NCI-H345 (cell line): ENCODE results near the gene ZNF385B.
"Not testable (repeated sequence)": the region's sequence is repeated elsewhere in the genome, so short reads cannot be mapped to it uniquely, and the experiment has no call there.

Source experiments
- DNase-seq: peaks from one replicate; lab custom pipeline; 2025; lab: John Stamatoyannopoulos, UW

ZNF385B gene

DNA sequence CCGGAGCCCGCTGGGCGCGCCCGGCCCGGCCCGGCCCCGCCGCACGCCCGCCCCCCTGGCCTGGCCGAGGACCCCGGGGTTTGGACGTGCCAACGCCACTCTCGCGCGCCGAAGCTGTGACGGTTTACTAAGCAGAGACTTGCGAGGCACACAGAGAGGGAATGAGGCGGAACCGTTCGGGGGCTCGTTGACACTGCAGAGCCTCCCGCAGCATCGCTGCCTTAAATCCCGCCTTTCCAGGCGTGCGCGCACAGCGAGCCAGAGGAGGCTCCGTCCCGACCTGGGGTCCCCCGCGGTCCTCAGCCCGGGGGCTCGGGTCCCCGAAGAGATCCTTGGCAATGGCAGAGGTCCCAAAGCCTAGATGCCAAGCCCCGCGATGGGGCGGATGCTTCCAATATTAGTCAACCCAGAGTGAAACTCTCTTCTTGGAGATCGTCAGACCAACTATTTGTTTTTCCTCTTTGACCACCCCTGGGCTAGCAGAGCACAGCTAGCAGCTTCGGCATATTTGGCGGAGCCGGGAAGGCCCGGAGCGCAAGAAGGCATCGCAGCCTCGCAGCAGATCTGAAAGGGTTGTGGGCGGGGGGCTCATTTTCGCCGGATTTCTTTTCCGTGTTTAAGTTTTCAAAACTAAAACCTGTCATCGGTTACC is at the start of gene ZNF385B:
Gene ZNF385B, minus strand, starts transcription at position 197 of the 652 bp plus-strand sequence.
- DNase-seq: peak; percentile 54

DNA sequence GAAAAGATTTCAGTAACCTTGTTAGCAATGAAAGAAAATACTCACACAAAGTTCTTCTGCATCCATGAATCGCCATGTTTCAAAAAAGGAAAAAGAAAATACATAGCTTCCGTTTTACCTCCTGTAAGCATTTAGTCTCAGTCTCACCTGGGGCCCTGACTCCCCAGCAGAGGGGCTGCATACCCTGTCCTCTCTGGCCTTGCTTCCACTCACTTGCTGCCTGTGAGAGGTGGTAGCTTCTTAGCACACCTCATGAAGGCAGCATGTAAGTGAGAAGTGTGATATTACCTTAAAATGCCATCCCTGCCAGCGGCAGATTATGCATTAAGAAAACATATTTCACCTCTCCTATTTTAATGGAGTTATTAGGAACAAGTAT is 49.3 kb upstream of the ZNF385B start:
- no peak for DNase-seq

DNA sequence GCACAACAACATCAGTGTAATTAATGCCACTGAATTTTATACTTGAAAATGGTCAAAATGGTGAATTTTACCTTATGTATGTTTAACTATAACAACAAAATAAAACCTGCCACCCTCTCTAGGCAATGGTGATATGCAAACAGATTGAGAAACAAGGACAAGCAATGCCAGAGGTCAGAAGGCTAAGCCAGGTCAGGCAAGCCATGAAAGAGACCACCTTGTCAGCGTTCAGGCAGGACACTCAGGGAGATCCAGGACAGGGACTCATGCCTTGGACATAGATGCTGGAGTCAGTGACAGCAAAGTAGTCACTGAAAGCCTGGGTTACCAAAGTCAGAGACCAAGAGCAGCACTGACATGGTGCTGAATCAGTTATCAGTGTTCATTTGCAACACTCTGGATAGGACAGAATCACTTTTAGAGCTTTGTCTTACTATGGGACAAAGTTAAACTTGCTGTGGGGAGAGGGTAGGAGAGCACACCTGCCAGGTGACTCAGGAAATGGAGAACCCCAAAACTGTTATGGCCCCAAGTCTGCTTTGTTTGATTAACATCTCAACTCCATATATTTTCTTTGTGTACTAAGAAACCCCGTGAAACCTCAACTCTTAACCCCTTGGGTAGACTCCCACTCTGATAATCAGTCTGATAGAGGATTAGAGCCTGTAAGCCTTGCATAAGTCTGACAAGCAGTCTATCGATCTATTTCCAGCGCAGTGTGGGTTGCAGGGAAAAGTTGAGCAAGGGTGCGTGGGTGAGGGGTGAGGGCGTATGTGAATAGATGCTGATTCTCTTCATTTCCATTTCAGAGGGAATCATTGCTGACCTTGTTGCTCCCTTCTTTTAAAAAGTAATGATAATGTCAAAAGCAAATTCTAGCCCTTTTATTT is 48.7 kb upstream of the ZNF385B start:
- no peak for DNase-seq

DNA sequence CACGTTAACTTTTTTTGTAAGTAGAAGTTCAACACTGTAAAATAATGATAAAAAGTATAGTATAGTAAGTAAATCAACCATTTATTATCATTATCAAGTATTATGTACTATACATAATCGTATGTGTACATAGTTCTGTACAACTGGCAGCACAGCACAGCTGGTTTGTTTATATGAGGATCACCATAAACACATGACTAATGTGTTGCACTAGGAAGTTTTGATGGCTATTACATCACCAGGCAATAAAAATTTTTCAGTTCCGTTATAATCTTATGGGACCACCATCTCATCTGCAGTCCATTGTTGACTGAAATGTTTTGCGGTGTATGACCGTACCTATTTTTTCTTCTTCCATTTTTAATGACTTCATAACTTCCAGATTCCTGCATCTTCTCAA is 39.2 kb upstream of the ZNF385B start:
- no peak for DNase-seq

DNA sequence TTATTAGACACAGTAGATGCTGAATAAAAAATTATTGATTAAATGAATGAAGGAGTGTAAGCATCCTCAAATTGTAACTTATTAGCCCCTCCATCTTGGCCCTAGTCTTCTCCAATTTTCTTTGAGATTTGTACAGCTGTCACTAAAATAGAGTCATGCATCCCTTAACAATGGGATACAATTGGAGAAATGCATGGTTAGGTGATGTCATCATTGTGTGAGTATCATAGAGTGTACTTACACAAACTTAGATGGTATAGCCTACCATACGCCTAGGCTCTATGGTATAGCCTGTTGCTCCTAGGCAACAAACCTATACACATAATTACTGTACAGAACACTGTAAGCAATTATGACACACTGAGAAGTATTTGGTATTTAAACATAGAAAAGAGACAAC is 38.3 kb upstream of the ZNF385B start:
- no peak for DNase-seq

DNA sequence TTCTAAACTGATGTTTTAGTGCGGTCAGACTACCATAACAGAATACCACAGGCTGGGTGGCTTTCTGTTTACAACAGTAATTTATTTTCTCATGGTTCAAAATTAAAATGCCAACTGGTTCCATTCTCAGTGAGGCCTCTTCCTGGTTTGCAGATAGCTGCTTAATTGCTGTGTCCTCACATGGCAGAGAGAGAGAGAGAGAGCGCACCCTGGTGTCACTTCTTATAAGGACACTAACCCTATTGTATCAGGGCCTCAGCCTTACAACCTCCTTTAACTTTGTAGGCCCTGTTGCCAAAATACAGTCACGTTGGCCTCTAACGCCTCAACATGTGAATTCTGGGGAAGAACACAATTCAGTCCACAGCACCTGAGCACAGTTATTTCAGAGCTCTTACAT is 37.5 kb upstream of the ZNF385B start:
- peak; percentile 8 for DNase-seq

DNA sequence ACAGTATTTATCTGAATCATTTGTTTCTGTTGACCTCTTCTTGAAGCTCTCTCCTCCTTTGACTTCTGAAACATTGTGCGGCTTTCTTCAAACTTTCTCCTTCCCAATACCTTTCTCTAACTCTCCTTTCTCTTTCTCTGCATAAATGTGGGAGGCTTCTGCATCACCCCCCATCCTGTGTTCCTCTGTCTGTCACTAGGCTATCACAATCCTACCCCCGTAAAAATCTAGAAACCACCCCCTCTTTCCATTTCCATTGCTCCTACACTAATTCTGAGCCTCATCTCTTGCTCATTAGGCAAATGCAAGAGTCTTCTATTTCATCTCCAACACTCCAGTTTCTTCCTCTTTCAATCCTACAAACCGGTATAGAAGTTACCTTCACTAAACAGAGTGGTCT is 32.2 kb upstream of the ZNF385B start:
- no peak for DNase-seq

DNA sequence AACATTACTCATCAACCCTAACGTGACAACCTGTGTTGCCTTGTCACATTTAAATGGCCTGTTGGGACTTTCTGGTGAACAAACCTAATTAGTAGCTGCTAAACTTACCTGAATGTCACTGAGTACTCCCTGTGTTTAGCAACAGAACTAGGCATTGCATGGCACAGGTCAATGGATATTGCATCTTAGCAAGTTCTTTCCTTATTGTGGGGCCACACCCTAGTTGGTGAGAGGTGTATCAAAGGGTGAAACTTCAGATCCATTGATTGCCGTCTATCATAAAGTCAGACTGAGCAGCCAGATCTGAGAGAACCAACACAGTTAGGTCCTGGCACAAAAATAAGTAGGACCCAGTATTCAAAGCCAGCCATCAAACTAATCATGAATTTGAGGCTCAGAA is 29.8 kb upstream of the ZNF385B start:
- DNase-seq: no peak

DNA sequence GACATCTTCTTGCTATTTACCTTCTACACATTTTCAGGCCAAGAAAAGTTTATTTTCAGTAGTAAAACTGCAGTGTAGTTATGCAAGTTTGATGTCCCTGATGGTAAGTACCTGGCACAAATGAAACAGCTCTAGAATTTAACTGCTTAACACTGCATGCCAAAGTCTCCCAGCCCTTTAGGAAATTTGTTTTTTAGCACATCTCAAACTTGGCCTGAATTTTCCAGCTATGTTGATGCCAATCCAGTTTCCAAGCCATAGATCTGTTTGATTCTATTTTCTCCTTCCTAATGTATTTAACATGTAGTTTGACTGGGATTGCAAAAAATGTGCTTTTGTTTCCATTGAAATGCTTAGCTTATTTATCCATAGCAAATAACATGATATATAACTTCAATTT is 29.3 kb upstream of the ZNF385B start:
- DNase-seq: no peak

DNA sequence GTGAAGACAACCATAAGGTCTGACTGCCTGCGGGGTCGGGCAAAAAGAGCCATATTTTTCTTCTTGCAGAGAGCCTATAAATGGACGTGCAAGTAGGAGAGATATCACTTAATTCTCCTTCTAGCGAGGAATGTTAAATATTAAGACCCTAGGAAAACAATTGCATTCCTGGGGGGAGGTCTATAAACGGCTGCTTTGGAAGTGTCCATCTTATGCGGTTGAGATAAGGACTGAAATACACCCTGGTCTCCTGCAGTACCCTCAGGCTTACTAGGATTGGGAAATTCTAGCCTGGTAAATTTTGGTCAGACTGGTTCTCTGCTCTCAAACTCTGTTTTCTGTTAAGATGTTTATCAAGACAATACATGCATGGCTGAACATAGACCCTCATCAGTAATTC is 27.2 kb upstream of the ZNF385B start:
- not testable (repeated sequence) for DNase-seq

DNA sequence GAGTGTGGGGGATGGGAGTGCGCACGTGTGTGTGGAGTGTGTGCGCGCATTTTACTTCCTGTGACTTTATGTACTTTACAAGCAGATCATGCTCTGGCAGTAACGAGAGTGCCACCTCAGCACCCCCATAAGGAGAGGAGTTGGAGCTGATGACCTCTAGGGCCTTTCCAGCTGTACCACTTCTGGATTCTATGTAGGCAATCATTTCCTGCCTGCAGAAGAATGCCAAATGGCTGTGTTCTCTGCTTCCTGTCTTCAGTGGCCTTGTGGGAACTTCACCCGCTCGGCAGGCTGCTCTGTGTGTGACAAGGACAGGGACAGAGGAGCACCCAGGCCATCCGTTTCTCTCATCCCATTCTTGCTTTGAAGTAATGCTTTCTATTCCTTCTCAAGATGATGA is 22.8 kb upstream of the ZNF385B start:
- DNase-seq: no peak

DNA sequence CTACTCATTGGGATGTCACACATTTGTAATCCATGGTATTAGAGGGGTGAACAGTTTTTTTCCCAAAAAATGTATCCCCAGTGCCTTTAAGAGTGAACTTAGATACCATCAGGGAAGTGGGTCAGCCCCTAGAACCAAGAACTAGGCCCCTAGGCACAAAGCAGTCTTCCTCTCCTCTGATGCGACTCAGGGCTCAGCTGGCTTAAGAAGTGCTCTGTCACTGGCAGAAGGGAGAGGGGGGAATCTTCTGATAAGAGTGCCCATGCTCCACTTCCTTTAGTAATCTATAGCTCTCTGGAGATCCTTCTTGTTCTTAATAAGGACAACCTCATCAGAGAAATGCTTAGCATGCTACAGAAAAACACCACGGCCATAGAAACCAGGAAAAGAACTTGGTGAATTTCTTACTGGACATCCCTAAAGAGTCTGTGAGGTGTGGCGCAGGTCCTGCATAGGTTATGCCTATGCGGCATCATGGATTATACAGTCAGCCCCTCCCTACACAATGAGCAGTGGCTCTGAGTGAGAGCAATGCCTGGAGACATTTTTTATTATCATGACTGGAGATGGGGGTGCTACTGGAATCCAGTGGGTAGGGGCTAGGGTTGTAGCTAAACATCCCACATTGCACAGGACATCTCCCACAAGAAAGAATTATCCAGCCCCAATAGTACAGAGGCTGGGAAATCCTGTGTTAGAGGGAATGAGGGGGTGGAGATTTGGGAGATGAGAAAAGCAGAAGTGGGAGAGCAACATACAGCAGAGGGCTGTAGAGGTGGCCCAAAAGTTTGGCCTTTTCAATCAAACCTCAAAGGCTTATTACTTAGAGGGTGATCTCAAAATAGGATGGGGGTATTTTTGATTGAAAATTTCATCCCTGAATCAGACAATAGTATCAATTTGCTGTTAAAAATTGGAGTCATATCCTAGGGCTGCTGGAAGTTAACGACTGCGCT is 21.7 kb upstream of the ZNF385B start:
- no peak for DNase-seq

DNA sequence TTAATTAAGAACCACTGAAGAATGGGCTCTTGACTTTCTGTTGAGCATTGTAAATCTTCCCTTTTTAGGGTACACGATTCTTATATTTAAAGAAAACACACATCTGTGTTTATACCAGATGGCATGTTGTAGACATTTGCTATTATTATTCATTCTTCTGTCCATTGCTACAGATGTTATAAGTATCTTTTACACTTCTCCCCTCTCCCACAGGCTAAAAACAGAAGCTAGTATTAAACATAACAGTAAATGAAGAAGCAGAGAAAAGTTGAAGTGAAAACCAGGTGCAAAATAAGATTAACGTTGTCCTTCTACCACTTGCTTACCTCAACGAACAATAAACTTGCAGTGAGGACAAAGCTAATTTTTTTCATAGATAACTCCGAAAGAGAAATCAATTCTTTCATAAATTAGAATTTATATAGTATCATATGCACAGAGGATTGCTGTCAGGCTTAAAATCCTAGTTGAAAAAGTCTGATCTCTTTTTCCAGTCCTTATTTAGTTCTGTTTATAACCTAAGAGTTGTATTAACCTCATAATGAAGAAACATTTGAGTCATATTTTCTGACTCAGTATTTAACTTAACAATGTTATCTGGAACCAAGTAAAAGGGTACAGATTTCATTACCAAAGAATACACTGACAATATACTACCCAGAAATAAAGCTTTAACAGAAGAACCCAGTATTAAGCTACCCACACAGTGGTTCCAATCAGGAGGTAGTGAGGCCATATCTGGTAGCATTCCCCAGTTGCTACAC is 16.4 kb upstream of the ZNF385B start:
- no peak for DNase-seq

DNA sequence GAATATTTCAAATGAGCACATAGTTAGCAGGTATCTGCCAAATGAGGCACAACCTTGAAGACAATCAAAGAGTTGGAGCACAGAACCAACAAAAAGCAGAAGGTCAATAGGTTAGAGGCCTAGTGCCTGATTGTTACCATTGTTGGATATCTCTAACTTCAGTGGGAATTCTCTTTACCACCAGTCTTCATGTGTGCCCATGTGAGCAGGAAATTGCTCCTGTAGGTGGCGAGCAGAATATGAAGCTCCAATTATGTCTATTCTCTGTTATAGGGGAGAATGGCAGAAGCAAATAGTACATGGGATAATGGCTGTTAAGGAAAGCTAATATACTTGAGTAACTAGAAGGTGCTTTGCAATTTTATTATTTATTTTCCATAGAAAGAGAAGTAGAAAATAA is 14.9 kb upstream of the ZNF385B start:
- no peak for DNase-seq

DNA sequence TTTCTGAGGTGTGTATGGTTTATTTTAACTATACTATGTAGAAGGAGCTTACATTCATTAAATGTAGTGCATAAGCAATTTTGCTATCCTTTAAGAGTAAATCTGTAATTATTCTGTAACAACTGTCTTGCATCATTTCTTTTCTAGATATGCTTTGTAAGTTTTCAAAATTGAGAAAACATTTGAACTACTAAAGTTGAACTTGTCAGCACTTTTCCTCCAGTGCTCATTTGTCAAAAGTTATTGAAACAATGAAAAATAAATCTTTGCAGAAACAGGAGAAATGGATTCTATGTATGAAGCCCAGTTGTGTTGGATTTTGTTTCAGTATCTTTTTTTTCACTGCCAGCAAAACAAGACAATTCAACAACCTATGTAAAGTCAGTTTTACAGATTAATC is 14.5 kb upstream of the ZNF385B start:
- no peak for DNase-seq

DNA sequence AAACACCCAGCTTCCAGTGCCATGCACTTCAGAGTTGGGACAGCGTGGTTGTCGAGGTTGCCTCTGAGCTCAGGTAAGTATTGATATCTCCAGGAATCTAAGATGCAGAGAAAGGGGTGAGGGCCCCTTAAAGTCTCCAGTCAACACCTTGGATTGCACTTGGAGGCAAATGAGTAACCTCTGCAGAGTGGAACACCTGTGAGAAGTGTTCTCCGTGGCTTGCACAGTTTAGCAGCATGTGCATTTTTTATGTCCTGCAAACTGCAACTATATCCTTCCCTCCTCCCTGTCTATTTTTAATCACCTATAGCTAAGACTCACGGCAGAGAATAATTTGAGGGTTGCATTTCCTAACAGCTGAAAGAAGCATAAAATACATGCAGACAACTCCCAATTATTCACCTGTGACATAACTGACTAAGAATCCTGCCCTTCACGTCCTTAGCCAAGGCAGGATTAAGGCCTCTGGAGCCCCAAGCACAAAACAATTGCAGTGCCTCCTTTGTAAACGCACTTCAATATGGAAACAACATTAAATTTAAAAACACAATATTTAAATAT is 1.6 kb upstream of the ZNF385B start:
- DNase-seq: no peak

DNA sequence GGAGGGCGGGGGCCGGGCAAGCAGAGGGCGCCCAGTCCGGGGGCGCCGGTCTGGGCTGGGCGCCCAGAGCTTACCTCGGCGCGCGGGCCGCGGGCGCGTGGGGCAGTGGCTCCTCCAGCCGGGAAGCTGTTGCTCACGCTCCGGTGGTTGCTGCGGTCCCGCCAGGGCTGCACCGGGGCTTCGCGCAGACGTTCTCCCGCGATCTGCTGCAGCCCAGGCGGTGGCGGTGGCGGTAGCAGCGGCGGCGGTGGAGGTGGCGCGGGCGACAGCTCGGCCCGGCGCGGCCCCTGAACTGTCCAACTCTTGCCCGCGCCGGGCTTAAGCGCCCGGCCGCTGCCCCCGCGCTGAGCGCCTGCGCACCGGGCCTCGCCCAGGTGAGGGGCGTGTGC is 391 bp downstream of the ZNF385B start:
- peak; percentile 54 for DNase-seq

DNA sequence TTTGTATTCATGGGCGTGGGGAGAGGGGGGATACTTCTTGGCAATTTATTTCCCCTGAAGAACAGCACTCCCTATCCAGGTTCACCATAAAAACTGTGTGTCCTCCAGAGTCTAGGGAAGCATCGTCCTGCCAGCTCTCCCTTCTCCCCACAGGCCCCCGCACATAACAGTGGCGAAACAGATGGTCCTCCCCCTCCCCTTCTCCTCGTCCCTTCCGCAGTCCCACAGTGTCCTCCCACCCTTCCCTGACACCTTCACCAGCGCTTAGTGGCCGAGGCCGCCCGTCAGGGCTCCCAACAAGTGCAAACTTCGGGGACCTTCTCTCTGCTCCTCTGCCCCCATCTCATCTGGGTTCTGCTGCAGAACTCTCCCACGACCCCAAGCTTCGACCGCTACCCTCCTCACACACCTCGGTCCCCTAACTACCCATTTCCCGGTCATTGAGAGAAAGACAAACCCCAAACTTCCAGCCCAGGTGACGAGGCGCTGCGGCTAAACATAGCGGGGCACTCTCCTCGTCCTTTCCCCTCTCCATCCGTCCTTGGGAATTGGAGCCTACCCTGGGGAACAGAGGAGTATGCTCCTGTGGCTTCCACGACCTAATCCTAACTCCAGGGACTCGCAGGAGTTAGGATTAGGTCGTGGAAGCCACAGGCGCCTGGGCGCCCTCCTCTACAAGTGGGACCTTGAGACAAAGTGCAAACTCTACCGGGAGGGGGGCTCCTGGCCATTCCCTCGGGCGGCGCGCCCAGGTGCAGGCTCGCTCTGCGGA is 971 bp downstream of the ZNF385B start:
- DNase-seq: peak; percentile 44

DNA sequence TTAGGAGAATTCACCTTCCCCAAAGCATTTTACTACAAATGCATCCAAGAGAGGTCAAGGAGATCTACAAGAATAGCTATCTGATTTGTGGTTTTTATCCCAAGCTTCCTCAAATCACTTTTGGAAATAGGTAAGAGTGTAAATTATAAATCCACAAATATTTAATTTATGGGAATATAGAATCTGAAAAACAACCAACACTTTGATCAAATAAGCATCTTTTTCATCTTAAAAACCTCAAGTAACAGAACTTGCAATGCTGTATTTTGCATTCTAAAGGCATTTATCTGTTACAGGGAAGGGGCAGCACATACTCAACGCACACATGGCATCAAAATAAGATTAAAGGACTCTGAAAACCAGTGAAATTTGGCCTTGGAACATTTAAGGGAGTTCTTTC is 1.9 kb downstream of the ZNF385B start:
- no peak for DNase-seq

DNA sequence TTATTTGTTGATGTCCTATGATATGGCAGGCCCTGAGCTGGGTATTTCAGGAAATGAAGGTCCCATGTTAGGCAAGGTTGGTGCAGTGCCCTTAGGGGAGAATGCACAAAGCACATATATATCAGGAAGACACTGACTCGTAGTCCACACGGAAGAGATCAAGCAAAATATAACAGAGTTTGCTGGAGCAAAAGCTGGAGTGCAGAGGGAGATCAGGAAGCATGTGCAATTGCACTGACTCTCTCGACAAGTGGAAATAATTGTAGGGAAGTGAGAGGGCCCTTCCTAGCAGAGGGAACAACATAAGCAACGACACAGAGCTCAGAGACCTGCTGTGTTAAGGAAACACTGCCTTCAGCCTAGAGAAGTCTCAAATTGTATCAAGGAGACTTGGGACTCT is 4.2 kb downstream of the ZNF385B start:
- no peak for DNase-seq

DNA sequence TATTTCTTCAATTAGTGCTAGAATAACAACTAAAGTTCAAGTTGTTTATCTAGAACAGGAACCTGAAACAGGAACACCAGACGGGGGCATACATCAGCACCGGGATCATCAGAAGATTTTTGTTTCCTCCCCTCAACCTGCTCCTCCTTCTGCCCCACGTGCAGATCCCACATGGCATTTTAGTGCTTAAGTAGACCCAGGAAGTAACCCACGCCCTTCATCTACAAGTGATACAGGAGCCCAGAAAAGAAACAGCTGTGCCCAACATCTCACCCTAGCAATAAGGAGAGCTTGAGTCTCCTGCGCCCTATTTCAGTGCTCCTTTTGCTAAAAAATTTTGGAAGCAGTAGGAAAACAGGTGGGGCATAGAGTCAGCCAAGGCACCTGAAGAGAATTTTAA is 5.2 kb downstream of the ZNF385B start:
- no peak for DNase-seq
